ENCODE measurements around the gene USP49.
"Not testable (repeated sequence)": the region's sequence is repeated elsewhere in the genome, so short reads cannot be mapped to it uniquely, and the experiment has no call there.

The USP49 gene

GRCh38 chr6:41778895-41779294 lies 116.3 kb downstream of the USP49 start:
- peak; percentile 9 for DNase-seq

- DNase-seq = no peak
These were observed 117.5 kb downstream of the USP49 start for GRCh38 chr6:41777551-41778285.

- no peak for DNase-seq
These were observed 119.8 kb downstream of the USP49 start for GRCh38 chr6:41775293-41775882.

DNA sequence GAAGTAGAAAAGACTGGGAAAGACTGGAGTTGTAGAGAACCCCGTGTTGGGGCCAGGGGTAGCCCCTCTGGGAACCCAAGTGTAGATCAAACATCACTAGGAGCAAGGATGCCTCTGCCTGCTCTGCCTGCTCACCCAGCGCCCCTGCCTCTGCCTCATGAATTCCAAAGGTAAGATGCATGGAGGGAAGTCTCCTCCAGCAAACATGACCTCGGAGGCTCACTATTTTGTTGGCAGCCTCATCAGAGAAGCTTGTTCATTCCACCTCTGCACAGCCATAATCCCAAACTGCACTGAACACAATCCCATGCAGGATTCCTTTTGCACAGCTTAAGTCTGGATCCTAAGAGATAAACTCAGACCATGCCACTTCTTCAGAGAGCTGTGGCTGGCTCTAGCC lies 120.3 kb downstream of the USP49 start:
- no peak for DNase-seq

- no peak for DNase-seq
These were observed 123.9 kb downstream of the USP49 start for GRCh38 chr6:41771058-41771983.

DNA sequence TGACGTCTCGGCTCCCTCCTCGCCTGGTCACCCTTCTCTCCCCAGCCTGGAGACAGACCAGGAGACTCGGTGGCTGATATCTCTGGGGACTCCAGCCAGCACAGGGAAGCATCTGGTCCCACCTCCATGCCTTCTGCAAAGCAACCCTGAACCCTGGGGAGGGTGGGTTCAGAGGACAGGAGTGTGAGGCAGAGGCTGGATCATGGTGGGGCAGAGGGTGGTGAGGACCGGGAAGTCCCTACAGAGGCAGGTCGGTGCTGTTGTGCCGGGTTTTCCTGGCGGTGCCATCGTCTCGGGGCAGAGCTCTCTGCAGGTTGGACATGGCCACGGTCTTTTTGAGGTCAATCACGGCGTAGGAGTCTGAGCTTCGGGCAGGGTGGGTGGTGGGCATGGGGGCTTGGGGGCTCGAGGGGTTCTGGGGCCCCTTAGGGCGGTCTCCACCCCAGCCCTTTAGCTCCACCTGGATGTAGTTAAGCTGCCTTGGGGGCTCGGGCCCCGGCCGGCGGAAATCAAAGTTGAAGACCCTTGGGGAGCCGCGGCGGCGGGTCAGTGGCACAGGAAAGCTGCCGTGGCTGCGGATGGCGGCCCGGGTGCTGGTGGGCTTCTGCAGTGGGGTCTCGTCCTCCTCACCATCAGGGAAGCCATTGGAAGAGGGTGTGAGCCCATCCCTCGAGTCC lies 124.7 kb downstream of the USP49 start:
- DNase-seq = no peak

- DNase-seq = no peak
These were observed 125.8 kb downstream of the USP49 start for GRCh38 chr6:41769376-41769775.

- DNase-seq = peak; percentile 17
These were observed 126.4 kb downstream of the USP49 start for GRCh38 chr6:41768545-41769308.

DNA sequence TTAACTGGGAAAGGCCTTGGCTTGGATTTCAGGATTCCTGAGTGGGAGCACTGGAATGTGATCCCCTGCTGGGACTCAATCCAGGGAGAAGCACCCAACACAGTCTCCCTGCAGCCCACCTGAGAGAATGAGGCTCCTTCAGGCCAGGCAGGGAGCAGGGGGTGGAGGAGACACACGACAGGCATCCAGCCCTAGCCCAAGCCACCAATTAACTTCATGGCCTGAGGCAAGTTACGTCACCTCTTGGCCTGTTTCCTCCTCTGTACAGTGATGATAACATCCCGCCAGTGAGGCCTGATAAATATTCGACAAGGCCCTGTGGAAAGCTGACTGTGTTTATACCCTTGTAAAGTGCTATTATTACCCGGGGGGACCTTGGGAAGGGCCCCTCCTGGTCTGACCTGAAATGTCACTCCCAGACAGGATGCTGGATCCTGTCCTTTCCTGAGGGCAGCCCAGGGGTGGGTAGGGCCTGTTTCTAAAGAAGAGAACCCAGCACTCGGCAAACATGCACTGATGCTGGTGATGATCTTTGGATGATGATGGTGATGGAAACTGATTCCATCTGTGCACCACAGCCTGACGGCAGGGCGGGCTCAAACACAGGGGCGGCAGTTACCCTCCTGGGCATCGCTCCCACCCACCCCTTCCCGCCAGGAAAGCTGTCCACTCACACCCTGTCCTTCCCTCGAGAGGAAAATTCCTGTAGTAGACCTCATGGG lies 127.9 kb downstream of the USP49 start:
- peak; percentile 73 for DNase-seq

- DNase-seq = not testable (repeated sequence)
These were observed 129.0 kb downstream of the USP49 start for GRCh38 chr6:41766043-41766664.

- DNase-seq = no peak
These were observed 131.7 kb downstream of the USP49 start for GRCh38 chr6:41763470-41763869.

DNA sequence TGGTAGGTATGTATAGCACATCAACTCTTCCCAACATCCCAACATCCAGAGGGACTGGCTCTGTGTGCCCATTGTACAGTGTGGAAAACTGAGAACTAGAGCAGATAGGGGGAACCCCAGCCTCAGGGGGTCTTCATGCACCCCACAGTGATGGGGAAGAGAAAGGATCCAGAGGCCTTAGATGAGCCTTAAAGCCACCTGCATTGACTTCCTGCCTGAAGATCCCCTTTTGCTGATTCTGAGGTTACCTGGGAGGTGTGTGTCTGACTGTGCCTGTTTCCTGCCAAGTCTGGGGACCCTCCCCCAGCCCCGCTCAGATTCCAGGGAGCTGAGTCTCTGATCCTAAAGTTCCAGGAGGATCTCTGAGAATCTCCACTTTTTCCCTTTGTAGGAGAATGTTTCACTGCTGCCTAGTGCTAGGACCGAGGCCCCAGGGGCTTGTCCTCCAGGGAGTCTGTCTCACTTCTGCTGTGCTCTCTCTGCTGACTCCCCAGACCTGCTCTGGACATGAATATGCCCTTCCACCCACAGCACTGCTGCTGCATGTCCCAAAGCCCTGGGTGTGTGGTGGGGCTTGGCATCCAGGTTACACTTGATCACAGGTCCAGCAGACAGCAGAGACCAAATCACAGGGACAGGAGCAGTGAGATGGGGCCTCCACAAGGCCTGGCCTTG lies 135.1 kb downstream of the USP49 start:
- DNase-seq = no peak

DNA sequence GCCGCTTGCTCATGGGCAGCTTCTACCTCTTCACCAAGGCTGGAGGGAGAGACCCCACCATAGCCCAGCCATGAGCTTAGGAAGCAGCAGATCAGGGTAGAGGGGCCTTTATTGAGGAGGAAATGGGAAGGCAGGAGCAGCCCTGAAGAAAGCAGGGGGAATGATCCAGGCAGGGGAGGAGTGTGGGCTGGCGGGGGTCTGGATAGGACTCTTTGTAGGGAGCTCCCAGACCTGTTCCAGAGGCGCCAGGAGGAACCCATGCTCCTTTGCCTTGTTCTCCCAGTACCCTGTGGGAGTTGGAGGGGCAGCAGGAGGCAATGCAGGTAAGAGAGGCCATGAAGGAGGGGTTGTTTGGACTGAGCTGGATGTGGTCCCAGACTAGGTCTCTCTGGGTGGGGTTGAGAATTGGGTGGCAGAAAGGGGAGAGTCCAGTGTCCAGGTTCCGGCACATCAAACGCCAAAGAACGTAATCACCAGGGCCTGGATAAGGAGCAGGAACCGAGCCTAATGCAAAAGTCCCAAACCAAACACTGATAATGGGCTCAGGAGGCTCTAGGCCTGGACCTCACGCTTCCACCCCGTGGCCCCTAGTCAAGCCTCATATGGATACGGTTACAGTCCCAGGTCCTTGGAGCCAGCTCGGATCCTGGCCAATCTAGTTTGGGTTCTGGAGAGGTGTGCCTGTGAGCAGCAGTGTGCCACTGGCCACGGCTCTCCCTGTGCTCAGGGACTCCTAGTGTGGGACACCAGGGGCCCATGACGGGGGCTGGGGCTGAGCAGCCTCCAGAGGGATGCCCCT lies 135.9 kb downstream of the USP49 start:
- no peak for DNase-seq

DNA sequence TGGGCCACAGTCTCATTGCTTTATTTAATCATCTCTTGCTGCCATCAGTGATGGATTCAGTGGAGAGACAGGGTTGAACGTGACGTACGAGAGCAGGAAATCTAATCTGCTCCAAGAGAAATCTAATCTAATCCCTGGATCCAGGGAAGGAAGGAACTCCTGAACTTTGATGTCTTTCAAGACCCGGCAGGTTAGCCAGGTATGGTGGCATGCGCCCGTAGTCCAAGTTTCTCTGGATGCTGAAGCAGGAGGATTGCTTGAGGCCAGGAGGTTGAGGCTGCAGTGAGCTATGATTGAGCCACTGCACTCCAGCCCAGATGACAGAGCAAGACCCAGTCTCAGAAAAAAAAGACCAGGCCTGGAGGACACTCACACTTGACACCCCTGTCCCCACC lies 136.5 kb downstream of the USP49 start:
- DNase-seq = no peak

GRCh38 chr6:41757931-41758640 lies 137.1 kb downstream of the USP49 start:
- DNase-seq = no peak

DNA sequence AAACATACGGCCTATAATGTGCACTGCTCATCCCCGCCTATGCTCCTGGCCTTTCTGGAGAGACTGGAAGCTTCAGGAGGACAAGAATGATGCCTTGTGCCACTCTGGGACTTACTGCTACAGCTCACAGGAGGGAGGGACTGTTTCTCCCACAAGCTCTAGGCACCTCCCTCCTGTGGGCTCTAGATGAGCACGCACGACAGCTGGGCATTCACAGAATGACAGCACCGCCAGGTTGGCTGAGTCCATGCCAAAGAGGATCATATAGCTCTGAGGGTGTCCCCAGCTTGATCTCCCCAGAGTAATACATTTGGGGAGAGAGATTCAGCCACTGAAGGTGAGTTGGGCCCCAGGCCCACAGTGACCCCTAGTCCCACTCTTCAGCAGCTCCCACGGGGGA lies 137.9 kb downstream of the USP49 start:
- DNase-seq = no peak

DNA sequence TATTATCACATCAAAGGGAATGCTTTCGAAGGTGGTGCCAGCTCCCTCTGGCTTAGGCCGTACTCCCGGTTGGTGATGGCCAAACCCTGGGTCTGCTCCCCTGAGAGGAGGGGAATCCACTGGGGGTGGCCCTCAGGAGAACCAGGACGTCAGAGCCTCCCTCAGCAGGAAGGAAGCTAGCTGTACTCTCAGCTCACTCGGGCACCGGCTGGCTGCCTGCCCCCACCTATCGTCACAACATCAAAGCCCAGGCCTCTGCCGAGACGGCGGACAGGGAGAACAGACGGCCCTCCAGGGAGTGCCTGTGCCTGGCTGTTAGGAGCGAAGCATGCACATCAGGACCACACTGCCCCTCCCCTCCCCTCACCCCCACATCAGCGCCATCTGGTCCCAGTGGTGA lies 138.8 kb downstream of the USP49 start:
- no peak for DNase-seq

- no peak for DNase-seq
These were observed 139.3 kb downstream of the USP49 start for GRCh38 chr6:41755895-41756294.

- DNase-seq = no peak
These were observed 144.8 kb downstream of the USP49 start for GRCh38 chr6:41750374-41750773.
